GM12878 (cell line): ENCODE results near the gene SVIP. TPM values are rescaled to one million over a fixed set of nuclear protein-coding genes. Genes with fewer than 3 reads are reported as not detected.

Experiments
- ATAC-seq: fragments of 200-7000 bp; cut with Tn5 transposase; 3 replicates; pipeline ENCODE4 v1.9.1; 2020; ENCODE audit warnings: mild to moderate bottlenecking, moderate library complexity
- BruUV-seq: library from RNA; stranded (reverse); fragments of 400-500 nt; replicated peaks from 2 replicates; lab custom pipeline; 2021; lab: Mats Ljungman, UMichigan
- CTCF ChIA-PET: fragments of 300-600 bp; sonication (Branson Sonifier 250); formaldehyde crosslinking; extraction: SDS; loops from one replicate; lab custom pipeline; 2021; ENCODE audit warnings: inconsistent platforms; lab: Yijun Ruan, JAX
- POLR2A ChIA-PET: fragments of 350-600 bp; formaldehyde crosslinking; extraction: SDS; loops from one replicate; lab custom pipeline; 2021; ENCODE audit warnings: inconsistent platforms; lab: Charles Lee
- RAD21 ChIA-PET: fragments of 300-600 bp; sonication (Branson Sonifier 250); formaldehyde crosslinking; loops from one replicate; lab custom pipeline; 2023; ENCODE audit warnings: antibody characterized with exemption; ENCODE audit not compliant: unreplicated experiment; lab: Charles Lee
- SMC1A ChIA-PET: fragments of 300-600 bp; sonication (Branson Sonifier 250); formaldehyde crosslinking; loops from one replicate; lab custom pipeline; 2023; ENCODE audit not compliant: unreplicated experiment, uncharacterized antibody; lab: Charles Lee
- DNase-seq: peaks from one replicate; pipeline ENCODE4 v3.0.0-alpha.2; 2011; ENCODE audit warnings: low read depth, low spot score
- FAIRE-seq: peaks from 3 replicates; lab custom pipeline; 2011; peaks lifted over from hg19 to GRCh38; lab: Jason Lieb, UNC
- H2AFZ ChIP-seq: 2 replicates; pipeline ENCODE4 v1.6.0; 2011; ENCODE audit warnings: low read depth, low read length, control low read depth; ENCODE audit not compliant: control insufficient read depth
- H3K27ac ChIP-seq: 2 replicates; pipeline ENCODE4 v1.5.1; 2011; ENCODE audit warnings: control low read depth; ENCODE audit not compliant: control insufficient read depth, insufficient read depth
- H3K27me3 ChIP-seq, 2 experiments: replicated peaks in 1 of 2; 2 replicates each; pipeline versions ENCODE4 v1.6.0 to v1.6.1; 2011; ENCODE audit warnings: low read length in 1 of 2; ENCODE audit not compliant: control insufficient read depth in 2 of 2, insufficient read depth in 2 of 2
- H3K36me3 ChIP-seq, 2 experiments: 2 replicates each; pipeline ENCODE4 v1.5.1; 2011; ENCODE audit warnings: low read length in 1 of 2; ENCODE audit not compliant: control insufficient read depth in 2 of 2, insufficient read depth in 2 of 2
- H3K4me1 ChIP-seq: 2 replicates; pipeline ENCODE4 v1.6.1; 2011; ENCODE audit warnings: mild to moderate bottlenecking, low read length, moderate library complexity, mixed read lengths; ENCODE audit not compliant: control insufficient read depth, insufficient read depth
- H3K4me2 ChIP-seq: 2 replicates; pipeline ENCODE4 v1.6.0; 2011; ENCODE audit warnings: control low read depth; ENCODE audit not compliant: control insufficient read depth, insufficient read depth
- H3K4me3 ChIP-seq: fragments of 200-600 bp; sonication (generic); 2 replicates; pipeline ENCODE4 v1.5.1; 2016
- H3K79me2 ChIP-seq: 2 replicates; pipeline ENCODE4 v1.6.0; 2011; ENCODE audit warnings: low read length; ENCODE audit not compliant: control insufficient read depth, insufficient read depth
- H3K9ac ChIP-seq: 2 replicates; pipeline ENCODE4 v1.8.0; 2011; ENCODE audit warnings: low read length, control low read depth, mixed read lengths; ENCODE audit not compliant: control insufficient read depth, insufficient read depth
- H3K9me3 ChIP-seq: replicated peaks from 3 replicates; pipeline ENCODE4 v1.5.1; 2011; ENCODE audit warnings: mild to moderate bottlenecking, low read length; ENCODE audit not compliant: control insufficient read depth, insufficient read depth
- H4K20me1 ChIP-seq: 2 replicates; pipeline ENCODE4 v1.6.0; 2011; ENCODE audit not compliant: control insufficient read depth, insufficient read depth
- ASH2L ChIP-seq: fragments of 300-600, 200-600 bp; sonication (generic); IDR thresholded peaks from 2 replicates; pipeline ENCODE4 v1.6.1; 2017; ENCODE audit warnings: low read depth, mild to moderate bottlenecking, borderline replicate concordance
- BACH1 ChIP-seq: fragments of 450-650 bp; IDR thresholded peaks from 2 replicates; pipeline ENCODE4 v1.6.1; 2017; ENCODE audit warnings: mild to moderate bottlenecking, borderline replicate concordance
- JUNB ChIP-seq: IDR thresholded peaks from 2 replicates; pipeline ENCODE4 v1.6.1; 2016; ENCODE audit warnings: antibody characterized with exemption, mild to moderate bottlenecking
- KLF5 ChIP-seq: fragments of 450-650 bp; IDR thresholded peaks from 2 replicates; pipeline ENCODE4 v1.6.1; 2014; ENCODE audit warnings: mild to moderate bottlenecking; ENCODE audit not compliant: partially characterized antibody
- PML ChIP-seq: IDR thresholded peaks from 2 replicates; pipeline ENCODE4 v1.6.1; 2012; ENCODE audit warnings: low read length, inconsistent platforms
- RFX5 ChIP-seq: IDR thresholded peaks from 2 replicates; pipeline ENCODE4 v1.6.1; 2011; ENCODE audit warnings: low read depth, low read length, improper control_type of control experiment
- SMAD1 ChIP-seq: fragments of 450-650 bp; IDR thresholded peaks from 2 replicates; pipeline ENCODE4 v1.6.1; 2018; ENCODE audit warnings: mild to moderate bottlenecking, low read depth; ENCODE audit not compliant: partially characterized antibody
- SMARCA5 ChIP-seq: fragments of 450-650 bp; IDR thresholded peaks from 2 replicates; pipeline ENCODE4 v1.6.1; 2017; ENCODE audit warnings: mild to moderate bottlenecking
- SUPT20H ChIP-seq: IDR thresholded peaks from 2 replicates; pipeline ENCODE4 v1.6.1; 2011; ENCODE audit warnings: low read depth, mild to moderate bottlenecking, low read length, moderate library complexity, borderline replicate concordance; ENCODE audit not compliant: control insufficient read depth
- TCF3 ChIP-seq: IDR thresholded peaks from 2 replicates; pipeline ENCODE4 v1.6.1; 2012; ENCODE audit warnings: low read depth, mild to moderate bottlenecking, low read length, borderline replicate concordance; ENCODE audit not compliant: insufficient read depth
- WGBS: methylation state at CpG from one replicate; pipeline ENCODE4 v1.1.6; 2016; ENCODE audit warnings: low lambda C conversion rate; ENCODE audit not compliant: insufficient replicate concordance, insufficient coverage; ENCODE audit errors: missing lambda C conversion rate; 5-methylcytosine and 5-hydroxymethylcytosine counted together
- in situ Hi-C: fragments of 300-500 bp; cut with MboI; formaldehyde crosslinking; loops from 9 replicates; pipeline ENCODE4 v1.14.3; 2018; ENCODE audit warnings: mixed read lengths
- intact Hi-C: fragments of 100-400 bp; cut with micrococcal nuclease; formaldehyde crosslinking; loops from one replicate; pipeline ENCODE4 v1.14.2; 2022; ENCODE audit not compliant: unreplicated experiment
- polyA plus RNA-seq, 11 experiments: library from polyadenylated mRNA; depleted of rRNA in 4 of 11; unstranded in 6 of 11; stranded (reverse) in 5 of 11; fragments of >200 nt; fragmentation: Nextera tagmentation in 4 of 11; fragmentation: Illumina TruSeq in 1 of 11; extraction: Ambion mirVana in 4 of 11; extraction: Trizol in 1 of 11; gene quantifications; 1 replicate in 1 of 11; 2 replicates in 10 of 11; pipeline versions ENCODE4 v1.2.1 to v1.2.3, GENCODE V29; 2011 to 2016; ENCODE audit warnings: inconsistent platforms in 2 of 11, missing spikeins in 2 of 11, low read depth in 1 of 11
- total RNA-seq, 4 experiments: library from RNA; depleted of rRNA in 3 of 4; stranded (reverse); fragments of >200 nt in 3 of 4; fragmentation: Illumina TruSeq in 1 of 4; extraction: Trizol in 1 of 4; gene quantifications; 2 replicates each; pipeline versions ENCODE4 v1.2.1 to v1.2.3, GENCODE V29; 2013 to 2021
- TF ChIP-seq, protein P1 (sequence below): IDR thresholded peaks from 2 replicates; pipeline ENCODE4 v1.6.1; 2012; ENCODE audit warnings: improper control_type of control experiment, low read depth, low read length; ENCODE audit not compliant: insufficient replicate concordance
- TF ChIP-seq, protein P2 (sequence below): fragments of 450-650 bp; IDR thresholded peaks from 2 replicates; pipeline ENCODE4 v1.6.1; 2016; ENCODE audit warnings: mild to moderate bottlenecking
- TF ChIP-seq, protein P3 (sequence below): fragments of 150-350 bp; IDR thresholded peaks from 2 replicates; pipeline ENCODE4 v1.6.1; 2014; ENCODE audit warnings: mild to moderate bottlenecking, low read depth, low read length

The SVIP gene
- total and polyA plus RNA-seq, 10 of the 15 experiments (the other 5 are each of a cell fraction or from before 2014, with no cell fraction given): 17.8 to 78.0 (median 55.4) TPM

DNA sequence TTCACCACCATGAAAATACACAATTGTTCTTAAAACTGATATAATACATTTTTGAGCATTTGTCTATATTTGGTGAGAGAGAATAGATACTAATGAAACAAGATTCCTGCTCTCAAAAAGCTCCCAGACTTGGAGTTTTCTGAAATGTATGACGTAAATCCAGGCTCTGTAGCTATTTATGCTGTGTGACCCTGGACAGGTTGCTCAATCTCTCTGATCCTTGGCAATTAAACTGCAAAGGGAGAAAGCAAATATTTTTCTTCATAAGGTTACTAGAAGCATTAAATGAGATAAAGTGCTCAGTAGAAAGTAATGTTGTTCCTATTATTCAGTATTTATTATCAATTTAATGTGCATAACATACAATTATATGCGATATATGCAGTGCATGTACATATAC lies 42.5 kb downstream of the SVIP start:
- Histone ChIP-seq H3K36me3 (no peaks in the 10 kb centered on the region), H2AFZ (peak overlapping the region; percentile 7; the same call in 1 of the 2 replicates), H3K4me2 (peak overlapping the region; percentile 44), H3K9ac (peak overlapping the region; percentile 27; the same call in 1 of the 2 replicates), H3K4me1 (peaks cover 13% of the 10 kb centered on the region), H3K27ac (peak overlapping the region; percentile 63), H3K79me2 (no peaks in the 10 kb centered on the region), H3K4me3 (no peak overlapping the region; the same call in 1 of the 2 replicates), H3K27me3 (no peaks in the 10 kb centered on the region), H4K20me1 (no peaks in the 10 kb centered on the region), H3K9me3 (0 out of 3 replicates have a peak, but pooled peaks cover 1% of the 10 kb centered on the region)
- SMC1A ChIA-PET: interaction anchor here (0.8 to 14.6 kb wide), 41 partner anchors 10 to 596 kb away, joined by 3 to 251 read pairs (median 5); partner anchors contain the start of genes GAS2 and SVIP
- no peak for FAIRE-seq
- RAD21 ChIA-PET: interaction anchor here (0.7 to 5.5 kb wide), 31 partner anchors 9 to 616 kb away, joined by 3 to 103 read pairs (median 7); partner anchors contain the start of genes FANCF and SVIP
- TF ChIP-seq KLF5 (no peak), SMARCA5 (no peak), PML (no peak), RFX5 (no peak), JUNB (no peak), TCF3 (no peak), ASH2L (no peak), SMAD1 (no peak), SUPT20H (no peak), BACH1 (no peak)
- TF ChIP-seq, protein P1, sequence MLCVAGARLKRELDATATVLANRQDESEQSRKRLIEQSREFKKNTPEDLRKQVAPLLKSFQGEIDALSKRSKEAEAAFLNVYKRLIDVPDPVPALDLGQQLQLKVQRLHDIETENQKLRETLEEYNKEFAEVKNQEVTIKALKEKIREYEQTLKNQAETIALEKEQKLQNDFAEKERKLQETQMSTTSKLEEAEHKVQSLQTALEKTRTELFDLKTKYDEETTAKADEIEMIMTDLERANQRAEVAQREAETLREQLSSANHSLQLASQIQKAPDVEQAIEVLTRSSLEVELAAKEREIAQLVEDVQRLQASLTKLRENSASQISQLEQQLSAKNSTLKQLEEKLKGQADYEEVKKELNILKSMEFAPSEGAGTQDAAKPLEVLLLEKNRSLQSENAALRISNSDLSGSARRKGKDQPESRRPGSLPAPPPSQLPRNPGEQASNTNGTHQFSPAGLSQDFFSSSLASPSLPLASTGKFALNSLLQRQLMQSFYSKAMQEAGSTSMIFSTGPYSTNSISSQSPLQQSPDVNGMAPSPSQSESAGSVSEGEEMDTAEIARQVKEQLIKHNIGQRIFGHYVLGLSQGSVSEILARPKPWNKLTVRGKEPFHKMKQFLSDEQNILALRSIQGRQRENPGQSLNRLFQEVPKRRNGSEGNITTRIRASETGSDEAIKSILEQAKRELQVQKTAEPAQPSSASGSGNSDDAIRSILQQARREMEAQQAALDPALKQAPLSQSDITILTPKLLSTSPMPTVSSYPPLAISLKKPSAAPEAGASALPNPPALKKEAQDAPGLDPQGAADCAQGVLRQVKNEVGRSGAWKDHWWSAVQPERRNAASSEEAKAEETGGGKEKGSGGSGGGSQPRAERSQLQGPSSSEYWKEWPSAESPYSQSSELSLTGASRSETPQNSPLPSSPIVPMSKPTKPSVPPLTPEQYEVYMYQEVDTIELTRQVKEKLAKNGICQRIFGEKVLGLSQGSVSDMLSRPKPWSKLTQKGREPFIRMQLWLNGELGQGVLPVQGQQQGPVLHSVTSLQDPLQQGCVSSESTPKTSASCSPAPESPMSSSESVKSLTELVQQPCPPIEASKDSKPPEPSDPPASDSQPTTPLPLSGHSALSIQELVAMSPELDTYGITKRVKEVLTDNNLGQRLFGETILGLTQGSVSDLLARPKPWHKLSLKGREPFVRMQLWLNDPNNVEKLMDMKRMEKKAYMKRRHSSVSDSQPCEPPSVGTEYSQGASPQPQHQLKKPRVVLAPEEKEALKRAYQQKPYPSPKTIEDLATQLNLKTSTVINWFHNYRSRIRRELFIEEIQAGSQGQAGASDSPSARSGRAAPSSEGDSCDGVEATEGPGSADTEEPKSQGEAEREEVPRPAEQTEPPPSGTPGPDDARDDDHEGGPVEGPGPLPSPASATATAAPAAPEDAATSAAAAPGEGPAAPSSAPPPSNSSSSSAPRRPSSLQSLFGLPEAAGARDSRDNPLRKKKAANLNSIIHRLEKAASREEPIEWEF: no peak
- TF ChIP-seq, protein P2, sequence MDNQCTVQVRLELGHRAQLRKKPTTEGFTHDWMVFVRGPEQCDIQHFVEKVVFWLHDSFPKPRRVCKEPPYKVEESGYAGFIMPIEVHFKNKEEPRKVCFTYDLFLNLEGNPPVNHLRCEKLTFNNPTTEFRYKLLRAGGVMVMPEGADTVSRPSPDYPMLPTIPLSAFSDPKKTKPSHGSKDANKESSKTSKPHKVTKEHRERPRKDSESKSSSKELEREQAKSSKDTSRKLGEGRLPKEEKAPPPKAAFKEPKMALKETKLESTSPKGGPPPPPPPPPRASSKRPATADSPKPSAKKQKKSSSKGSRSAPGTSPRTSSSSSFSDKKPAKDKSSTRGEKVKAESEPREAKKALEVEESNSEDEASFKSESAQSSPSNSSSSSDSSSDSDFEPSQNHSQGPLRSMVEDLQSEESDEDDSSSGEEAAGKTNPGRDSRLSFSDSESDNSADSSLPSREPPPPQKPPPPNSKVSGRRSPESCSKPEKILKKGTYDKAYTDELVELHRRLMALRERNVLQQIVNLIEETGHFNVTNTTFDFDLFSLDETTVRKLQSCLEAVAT: no peak
- TF ChIP-seq, protein P3, sequence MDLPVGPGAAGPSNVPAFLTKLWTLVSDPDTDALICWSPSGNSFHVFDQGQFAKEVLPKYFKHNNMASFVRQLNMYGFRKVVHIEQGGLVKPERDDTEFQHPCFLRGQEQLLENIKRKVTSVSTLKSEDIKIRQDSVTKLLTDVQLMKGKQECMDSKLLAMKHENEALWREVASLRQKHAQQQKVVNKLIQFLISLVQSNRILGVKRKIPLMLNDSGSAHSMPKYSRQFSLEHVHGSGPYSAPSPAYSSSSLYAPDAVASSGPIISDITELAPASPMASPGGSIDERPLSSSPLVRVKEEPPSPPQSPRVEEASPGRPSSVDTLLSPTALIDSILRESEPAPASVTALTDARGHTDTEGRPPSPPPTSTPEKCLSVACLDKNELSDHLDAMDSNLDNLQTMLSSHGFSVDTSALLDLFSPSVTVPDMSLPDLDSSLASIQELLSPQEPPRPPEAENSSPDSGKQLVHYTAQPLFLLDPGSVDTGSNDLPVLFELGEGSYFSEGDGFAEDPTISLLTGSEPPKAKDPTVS: no peak
- no peak for ATAC-seq
- no TSS peak for BruUV-seq
- WGBS: 66% methylated on average over 2 of the region's 2 CpGs
- intact Hi-C loops (loop anchor here (1.0 to 10.0 kb wide), 5 partner anchors 56 to 592 kb away; partner anchors contain the start of gene ANO5), in situ Hi-C loops (loop anchor here (10.0 kb wide), 1 partner anchor 112 kb away; no protein-coding TSS in a partner anchor)
- POLR2A ChIA-PET: interaction anchor here (1.2 to 4.3 kb wide), 4 partner anchors 11 to 116 kb away, joined by 3 to 17 read pairs (median 8); partner anchors contain the start of gene SVIP
- DNase-seq: no peak
- CTCF ChIA-PET: interaction anchor here (0.6 to 6.7 kb wide), 49 partner anchors 10 to 592 kb away, joined by 3 to 135 read pairs (median 9); partner anchors contain the start of genes FANCF, GAS2, SLC17A6 and SVIP
